HepG2 (cell line): ENCODE results near the gene TFF1. TPM values are rescaled to one million over a fixed set of nuclear protein-coding genes. Genes with fewer than 3 reads are reported as not detected.
A peak's percentile ranks its signal among the peaks of the same experiment; 100 is the strongest.

ENCODE experiments used
- ATAC-seq: fragments of 200-7000 bp; cut with Tn5 transposase; 3 replicates; pipeline ENCODE4 v1.9.1; 2020; ENCODE audit warnings: mild to moderate bottlenecking, moderate library complexity
- BruUV-seq: library from RNA; stranded (reverse); fragments of 400-500 nt; replicated peaks from 2 replicates; lab custom pipeline; 2021; lab: Mats Ljungman, UMichigan
- CTCF ChIA-PET: fragments of 300-600 bp; formaldehyde crosslinking; extraction: SDS; loops from one replicate; lab custom pipeline; 2021; ENCODE audit warnings: low total read pairs, inconsistent platforms, low intra/inter-chr PET ratio; lab: Yijun Ruan, JAX
- POLR2A ChIA-PET: fragments of 350-600 bp; sonication (Branson Sonifier 250); formaldehyde crosslinking; loops from one replicate; lab custom pipeline; 2020; ENCODE audit warnings: antibody characterized with exemption, inconsistent platforms; lab: Yijun Ruan, JAX
- DNase-seq: peaks from one replicate; pipeline ENCODE4 v3.0.0-alpha.2; 2015; ENCODE audit warnings: low spot score
- FAIRE-seq: peaks from 3 replicates; lab custom pipeline; 2011; peaks lifted over from hg19 to GRCh38; lab: Jason Lieb, UNC
- H2AFZ ChIP-seq: one replicate; pipeline ENCODE4 v1.6.1; 2011; ENCODE audit warnings: low read length, inconsistent platforms
- H3K27ac ChIP-seq: fragments of 300-600 bp; 3 replicates; pipeline ENCODE4 v1.8.0; 2011; ENCODE audit warnings: mixed run types, mild to moderate bottlenecking, mixed read lengths, low read length, inconsistent platforms; ENCODE audit not compliant: insufficient read depth; ENCODE audit errors: extremely low read length
- H3K27me3 ChIP-seq, 2 experiments: fragments of 200-600 bp in 1 of 2; 2 replicates in 1 of 2; 3 replicates in 1 of 2; pipeline versions ENCODE4 v1.6.0 to v1.8.0; 2011; ENCODE audit warnings: low read length in 2 of 2, mild to moderate bottlenecking in 2 of 2, moderate library complexity in 2 of 2, inconsistent platforms in 1 of 2; ENCODE audit not compliant: insufficient read depth in 2 of 2, control insufficient read depth in 1 of 2
- H3K36me3 ChIP-seq, 2 experiments: fragments of 200-600 bp in 1 of 2; replicated peaks in 1 of 2; 2 replicates in 1 of 2; 3 replicates in 1 of 2; pipeline versions ENCODE4 v1.5.1 to v1.8.0; 2011; ENCODE audit warnings: low read length in 2 of 2, inconsistent platforms in 1 of 2; ENCODE audit not compliant: insufficient read depth in 2 of 2, control insufficient read depth in 1 of 2
- H3K4me1 ChIP-seq: 2 replicates; pipeline ENCODE4 v1.5.1; 2012; ENCODE audit warnings: low read length, inconsistent platforms; ENCODE audit not compliant: insufficient read depth
- H3K4me2 ChIP-seq: 2 replicates; pipeline ENCODE4 v1.6.0; 2011; ENCODE audit warnings: low read depth, low read length, inconsistent platforms
- H3K4me3 ChIP-seq, 3 experiments: fragments of 200-600 bp in 1 of 3; sonication (generic), shearing (Covaris generic) in 1 of 3; replicated peaks in 1 of 3; 2 replicates each; pipeline ENCODE4 v1.5.1; 2011 to 2016; ENCODE audit warnings: low read length in 3 of 3, inconsistent platforms in 2 of 3, low read depth in 2 of 3, mild to moderate bottlenecking in 2 of 3, control low read depth in 1 of 3, mixed read lengths in 1 of 3; ENCODE audit not compliant: insufficient read depth in 1 of 3
- H3K79me2 ChIP-seq: one replicate; pipeline ENCODE4 v1.6.1; 2011; ENCODE audit warnings: low read length, inconsistent platforms; ENCODE audit not compliant: insufficient read depth
- H3K9ac ChIP-seq: 2 replicates; pipeline ENCODE4 v1.6.0; 2011; ENCODE audit warnings: mild to moderate bottlenecking, low read depth, low read length, inconsistent platforms; ENCODE audit not compliant: insufficient read depth
- H3K9me3 ChIP-seq: 2 replicates; pipeline ENCODE4 v1.5.1; 2012; ENCODE audit warnings: mild to moderate bottlenecking, low read length
- H4K20me1 ChIP-seq: 2 replicates; pipeline ENCODE4 v1.6.0; 2011; ENCODE audit warnings: inconsistent platforms, mild to moderate bottlenecking, low read length, moderate library complexity; ENCODE audit not compliant: insufficient read depth
- CC2D1A ChIP-seq: sonication (generic); formaldehyde crosslinking; IDR thresholded peaks from 2 replicates; pipeline ENCODE4 v1.8.1; 2023; ENCODE audit warnings: mild to moderate bottlenecking, missing genetic modification reagents
- SOX6 ChIP-seq, 2 experiments: fragments of 450-650 bp in 1 of 2; sonication (generic) in 1 of 2; formaldehyde crosslinking in 1 of 2; IDR thresholded peaks; 2 replicates each; pipeline versions ENCODE4 v1.4.0 to v1.6.1; 2017 to 2020; ENCODE audit warnings: antibody characterized with exemption in 1 of 2, mild to moderate bottlenecking in 1 of 2, missing genetic modification reagents in 1 of 2
- ZNF256 ChIP-seq: sonication (generic); formaldehyde crosslinking; conservative IDR thresholded peaks from 2 replicates; pipeline ENCODE4 v1.4.0; 2020; ENCODE audit warnings: missing genetic modification reagents
- ZNF547 ChIP-seq: sonication (generic); formaldehyde crosslinking; IDR thresholded peaks from 2 replicates; pipeline ENCODE4 v1.5.1; 2020; ENCODE audit warnings: mild to moderate bottlenecking, missing genetic modification reagents
- WGBS: methylation state at CpG from one replicate; pipeline ENCODE4 v1.1.6; 2017; ENCODE audit warnings: low lambda C conversion rate; 5-methylcytosine and 5-hydroxymethylcytosine counted together
- in situ Hi-C: cut with HindIII; loops from 2 replicates; pipeline ENCODE4 v1.10.0; 2017; ENCODE audit warnings: low pct_unique_long_range_greater_than_20kb; ENCODE audit not compliant: extremely low pct_ligation_motif_present
- intact Hi-C: fragments of 100-400 bp; cut with micrococcal nuclease; formaldehyde crosslinking; loops from one replicate; pipeline ENCODE4 v1.10.0; 2022; ENCODE audit not compliant: unreplicated experiment
- polyA plus RNA-seq, 8 experiments: library from polyadenylated mRNA; depleted of rRNA in 3 of 8; stranded (reverse) in 7 of 8; unstranded in 1 of 8; fragments of >200 nt; fragmentation: Illumina TruSeq in 4 of 8; extraction: Trizol in 4 of 8; gene quantifications; 2 replicates each; pipeline versions ENCODE4 v1.2.1 to v1.2.3, GENCODE V29; 2011 to 2016; ENCODE audit warnings: low read depth in 4 of 8, missing spikeins in 1 of 8, mixed read lengths in 1 of 8; ENCODE audit not compliant: insufficient read depth in 1 of 8
- total RNA-seq, 5 experiments: library from RNA; depleted of rRNA; stranded (reverse); fragments of >200 nt; fragmentation: Illumina TruSeq; extraction: Trizol; gene quantifications; 2 replicates each; pipeline ENCODE4 v1.2.3, GENCODE V29; 2016; ENCODE audit warnings: low read depth in 1 of 5
- TF ChIP-seq, protein P1 (sequence below): sonication (generic); formaldehyde crosslinking; IDR thresholded peaks from 2 replicates; pipeline ENCODE4 v1.9.0; 2022; ENCODE audit warnings: missing genetic modification reagents, mild to moderate bottlenecking, borderline replicate concordance
- TF ChIP-seq, protein P2 (sequence below): conservative IDR thresholded peaks from 2 replicates; pipeline ENCODE4 v1.6.1; 2018; ENCODE audit warnings: missing genetic modification reagents
- TF ChIP-seq, protein P3 (sequence below), 2 experiments: sonication (generic) in 1 of 2; formaldehyde crosslinking in 1 of 2; IDR thresholded peaks; 2 replicates each; pipeline versions ENCODE4 v1.4.0 to v1.6.1; 2016 to 2020; ENCODE audit warnings: borderline replicate concordance in 1 of 2, low read depth in 1 of 2, mild to moderate bottlenecking in 1 of 2, missing genetic modification reagents in 1 of 2

Gene TFF1
- total and polyA plus RNA-seq, 2 of the 13 experiments (the other 11 are each of a cell fraction or from before 2014, with no cell fraction given): 0.24 to 19.4 TPM

DNA sequence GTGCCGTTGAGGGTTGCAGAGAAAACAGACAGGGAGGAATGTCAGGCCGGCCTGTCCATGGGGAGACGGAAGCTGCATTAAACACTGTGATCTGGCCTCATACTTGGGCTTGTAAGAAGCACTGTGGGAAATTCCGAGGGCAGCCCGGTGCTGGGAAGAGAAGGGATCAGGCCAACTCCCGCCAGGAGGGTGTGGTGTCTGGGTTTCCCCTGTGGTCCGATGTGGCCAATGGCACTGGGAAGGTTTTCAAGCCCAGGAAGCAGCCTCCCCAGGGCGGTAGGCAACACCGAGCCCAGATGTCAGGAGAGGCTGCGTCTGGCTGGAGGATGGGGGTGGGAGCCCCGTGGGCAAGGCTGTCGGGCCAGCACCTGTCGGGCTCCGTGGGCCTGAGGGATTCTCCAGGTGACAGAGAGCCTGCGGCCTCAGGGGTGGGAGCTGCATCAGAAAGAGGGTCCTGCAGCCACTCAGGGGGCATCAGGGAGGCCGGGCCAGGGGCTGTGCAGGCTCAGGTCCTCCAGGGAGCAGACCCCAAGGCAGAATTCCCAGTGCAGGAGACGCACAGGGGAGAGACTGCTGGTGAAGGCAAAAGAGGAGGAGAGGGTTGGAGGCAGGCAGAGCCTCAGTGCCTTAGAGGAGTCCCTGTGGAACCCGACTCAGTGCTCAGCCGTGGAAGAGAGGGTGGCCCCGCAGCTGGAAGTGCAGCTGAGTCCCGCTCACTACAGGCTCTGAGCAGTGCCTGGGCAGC is 45.7 kb upstream of the TFF1 start:
- Histone ChIP-seq H3K9me3 (no peaks in the 10 kb centered on the region), H3K9ac (no peak overlapping the region), H4K20me1 (no peaks in the 10 kb centered on the region), H3K4me2 (peak overlapping the region; percentile 15; the same call in 1 of the 2 replicates), H3K36me3 (no peaks in the 10 kb centered on the region), H3K4me3 (no peak overlapping the region), H3K79me2 (no peaks in the 10 kb centered on the region), H3K27ac (no peak overlapping the region), H2AFZ (no peak overlapping the region), H3K4me1 (peaks cover 19% of the 10 kb centered on the region), H3K27me3 (peaks cover 1 to 9% of the 10 kb centered on the region in 2 experiments; a peak in 4 of 5 replicates)
- 40% methylated on average over 12 of the region's 21 CpGs for WGBS
- no peak for FAIRE-seq
- ChIA-PET CTCF (no interaction called here), POLR2A (no interaction called here)
- intact Hi-C loops (no loop called here), in situ Hi-C loops (no loop called here)
- 0 out of 3 replicates have a peak, but pooled peaks have one; percentile 16 for ATAC-seq
- BruUV-seq: no TSS peak
- TF ChIP-seq CC2D1A (no peak), ZNF256 (CRISPR knock-in tag) (no peak)
- TF ChIP-seq, protein P1, sequence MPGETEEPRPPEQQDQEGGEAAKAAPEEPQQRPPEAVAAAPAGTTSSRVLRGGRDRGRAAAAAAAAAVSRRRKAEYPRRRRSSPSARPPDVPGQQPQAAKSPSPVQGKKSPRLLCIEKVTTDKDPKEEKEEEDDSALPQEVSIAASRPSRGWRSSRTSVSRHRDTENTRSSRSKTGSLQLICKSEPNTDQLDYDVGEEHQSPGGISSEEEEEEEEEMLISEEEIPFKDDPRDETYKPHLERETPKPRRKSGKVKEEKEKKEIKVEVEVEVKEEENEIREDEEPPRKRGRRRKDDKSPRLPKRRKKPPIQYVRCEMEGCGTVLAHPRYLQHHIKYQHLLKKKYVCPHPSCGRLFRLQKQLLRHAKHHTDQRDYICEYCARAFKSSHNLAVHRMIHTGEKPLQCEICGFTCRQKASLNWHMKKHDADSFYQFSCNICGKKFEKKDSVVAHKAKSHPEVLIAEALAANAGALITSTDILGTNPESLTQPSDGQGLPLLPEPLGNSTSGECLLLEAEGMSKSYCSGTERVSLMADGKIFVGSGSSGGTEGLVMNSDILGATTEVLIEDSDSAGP: no peak
- no peak for DNase-seq

DNA sequence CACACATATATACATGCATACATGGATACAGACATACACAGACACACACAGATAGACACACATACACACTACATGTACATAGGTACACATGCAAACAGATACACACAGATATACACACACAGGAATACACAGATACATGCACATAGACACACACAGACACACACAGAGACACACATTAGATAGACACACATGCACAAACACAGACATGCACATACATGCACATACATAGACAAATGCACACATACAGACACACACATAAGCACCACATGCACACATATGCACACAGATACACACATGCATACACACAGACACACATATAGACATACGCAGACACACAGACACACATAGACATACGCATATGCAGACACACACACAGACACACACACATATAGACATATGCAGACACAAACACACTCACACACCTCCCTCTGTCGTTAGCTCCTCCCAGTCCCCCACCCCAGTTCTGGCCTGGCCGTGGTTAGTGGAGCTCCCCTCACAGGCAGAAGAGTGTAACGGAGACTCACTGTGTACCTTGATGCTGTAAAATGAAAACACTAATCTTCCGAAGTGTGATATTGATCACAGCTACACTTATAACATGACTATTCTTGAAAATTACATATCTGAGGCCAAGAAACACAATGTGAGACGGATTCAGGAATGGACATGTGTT is 45.0 kb upstream of the TFF1 start:
- Histone ChIP-seq H3K9ac (no peak overlapping the region), H3K4me2 (peak overlapping the region; percentile 15; the same call in 1 of the 2 replicates), H3K27ac (no peak overlapping the region), H3K9me3 (no peaks in the 10 kb centered on the region), H3K4me1 (peaks cover 19% of the 10 kb centered on the region), H3K27me3 (peaks cover 1 to 9% of the 10 kb centered on the region in 2 experiments; a peak in 4 of 5 replicates), H4K20me1 (no peaks in the 10 kb centered on the region), H3K4me3 (no peak overlapping the region), H3K36me3 (no peaks in the 10 kb centered on the region), H2AFZ (no peak overlapping the region), H3K79me2 (no peaks in the 10 kb centered on the region)
- DNase-seq: peak; percentile 32
- peak; percentile 63 for FAIRE-seq
- ChIA-PET CTCF (no interaction called here), POLR2A (interaction anchor here (1.0 kb wide), 1 partner anchor 27 kb away, joined by 3 read pairs; no protein-coding TSS in a partner anchor)
- peak; percentile 79 for ATAC-seq
- no TSS peak for BruUV-seq
- intact Hi-C loops (no loop called here), in situ Hi-C loops (no loop called here)
- 26% methylated on average over 7 of the region's 7 CpGs for WGBS
- TF ChIP-seq, protein P2, sequence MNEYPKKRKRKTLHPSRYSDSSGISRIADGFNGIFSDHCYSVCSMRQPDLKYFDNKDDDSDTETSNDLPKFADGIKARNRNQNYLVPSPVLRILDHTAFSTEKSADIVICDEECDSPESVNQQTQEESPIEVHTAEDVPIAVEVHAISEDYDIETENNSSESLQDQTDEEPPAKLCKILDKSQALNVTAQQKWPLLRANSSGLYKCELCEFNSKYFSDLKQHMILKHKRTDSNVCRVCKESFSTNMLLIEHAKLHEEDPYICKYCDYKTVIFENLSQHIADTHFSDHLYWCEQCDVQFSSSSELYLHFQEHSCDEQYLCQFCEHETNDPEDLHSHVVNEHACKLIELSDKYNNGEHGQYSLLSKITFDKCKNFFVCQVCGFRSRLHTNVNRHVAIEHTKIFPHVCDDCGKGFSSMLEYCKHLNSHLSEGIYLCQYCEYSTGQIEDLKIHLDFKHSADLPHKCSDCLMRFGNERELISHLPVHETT (CRISPR knock-in tag): no peak
- TF ChIP-seq, protein P3, sequence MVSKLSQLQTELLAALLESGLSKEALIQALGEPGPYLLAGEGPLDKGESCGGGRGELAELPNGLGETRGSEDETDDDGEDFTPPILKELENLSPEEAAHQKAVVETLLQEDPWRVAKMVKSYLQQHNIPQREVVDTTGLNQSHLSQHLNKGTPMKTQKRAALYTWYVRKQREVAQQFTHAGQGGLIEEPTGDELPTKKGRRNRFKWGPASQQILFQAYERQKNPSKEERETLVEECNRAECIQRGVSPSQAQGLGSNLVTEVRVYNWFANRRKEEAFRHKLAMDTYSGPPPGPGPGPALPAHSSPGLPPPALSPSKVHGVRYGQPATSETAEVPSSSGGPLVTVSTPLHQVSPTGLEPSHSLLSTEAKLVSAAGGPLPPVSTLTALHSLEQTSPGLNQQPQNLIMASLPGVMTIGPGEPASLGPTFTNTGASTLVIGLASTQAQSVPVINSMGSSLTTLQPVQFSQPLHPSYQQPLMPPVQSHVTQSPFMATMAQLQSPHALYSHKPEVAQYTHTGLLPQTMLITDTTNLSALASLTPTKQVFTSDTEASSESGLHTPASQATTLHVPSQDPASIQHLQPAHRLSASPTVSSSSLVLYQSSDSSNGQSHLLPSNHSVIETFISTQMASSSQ (IDR thresholded peaks at IDR 0.05; ENCODE audit: low read depth): no peak
- TF ChIP-seq, protein P3 (CRISPR knock-in tag; IDR thresholded peaks at IDR 0.05; ENCODE audit: borderline replicate concordance): no peak
- TF ChIP-seq ZNF547 (CRISPR knock-in tag) (no peak), SOX6 (IDR thresholded peaks at IDR 0.05) (0 out of 2 replicates have a peak, but pooled peaks have one; percentile 34), SOX6 (CRISPR knock-in tag; IDR thresholded peaks at IDR 0.05) (no peak)
